ENCODE data around the gene KRTAP10-12. TPM values are rescaled to one million over a fixed set of nuclear protein-coding genes. Genes with fewer than 3 reads are reported as not detected.

The KRTAP10-12 gene
- total RNA-seq, 2 donors from 2014 or later = not detected

DNA sequence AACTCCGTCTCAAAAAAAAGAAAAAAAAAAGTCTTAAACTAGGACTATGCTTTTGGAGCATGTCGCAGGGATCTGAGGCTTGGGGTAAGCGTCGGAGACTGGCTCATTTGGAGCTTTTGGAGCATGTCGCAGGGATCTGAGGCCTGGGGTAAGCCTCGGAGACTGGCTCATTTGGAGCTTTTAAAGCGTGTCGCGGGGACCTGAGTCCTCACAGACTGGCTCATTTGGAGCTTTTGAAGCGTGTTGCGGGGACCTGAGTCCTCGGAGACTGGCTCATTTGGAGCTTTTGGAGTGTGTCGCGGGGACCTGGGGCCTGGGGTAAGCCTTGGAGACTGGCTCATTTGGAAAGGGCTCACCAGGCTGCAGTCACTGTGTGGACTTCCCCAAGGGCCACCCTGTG is 28.0 kb downstream of the KRTAP10-12 start:
- no peak for DNase-seq
- intact Hi-C loops (cut with DNase I) = no loop called here
- ATAC-seq = no peak

DNA sequence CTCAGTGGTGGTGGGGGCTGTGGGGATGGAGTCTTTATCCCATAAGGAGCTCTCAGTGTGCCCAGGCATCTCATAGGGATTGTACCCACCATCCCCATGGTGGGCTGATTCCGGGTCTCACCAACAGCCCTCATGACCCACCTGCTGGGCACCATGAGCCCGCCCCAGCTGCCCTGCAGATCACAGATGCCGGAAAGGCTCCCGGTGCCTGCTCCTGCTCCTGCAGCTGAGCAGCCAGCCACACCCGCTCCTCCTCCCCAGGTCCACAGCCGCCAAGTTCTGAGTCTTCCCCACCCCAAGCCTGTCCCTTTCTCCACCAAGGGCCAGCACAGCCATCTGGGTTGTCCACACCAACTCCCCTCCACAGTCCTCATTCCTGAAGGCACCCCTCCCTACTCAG is 29.9 kb downstream of the KRTAP10-12 start:
- intact Hi-C loops (cut with DNase I) = no loop called here
- ATAC-seq (no peak), DNase-seq (no peak)

DNA sequence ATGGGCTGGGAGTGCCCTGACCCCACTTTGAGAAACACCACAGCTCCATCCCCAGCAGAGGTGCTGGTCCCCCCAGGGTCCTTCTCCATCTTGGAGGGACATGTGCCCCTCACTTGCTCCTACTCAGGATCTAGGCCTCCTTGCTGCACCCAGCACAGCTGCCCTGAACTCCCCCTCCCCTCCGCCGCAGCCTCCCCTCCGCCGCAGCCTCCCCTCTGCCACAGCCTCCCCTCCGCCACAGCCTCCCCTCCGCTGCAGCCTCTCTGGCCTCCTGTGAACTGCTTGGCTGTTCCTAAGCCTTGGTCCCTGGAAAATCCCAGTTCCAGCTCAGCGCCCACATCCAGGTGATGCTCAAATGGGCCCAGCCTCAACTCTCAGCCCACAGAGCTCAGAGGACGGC is 30.3 kb downstream of the KRTAP10-12 start:
- no peak for DNase-seq
- intact Hi-C loops (cut with DNase I) = no loop called here
- no peak for ATAC-seq

DNA sequence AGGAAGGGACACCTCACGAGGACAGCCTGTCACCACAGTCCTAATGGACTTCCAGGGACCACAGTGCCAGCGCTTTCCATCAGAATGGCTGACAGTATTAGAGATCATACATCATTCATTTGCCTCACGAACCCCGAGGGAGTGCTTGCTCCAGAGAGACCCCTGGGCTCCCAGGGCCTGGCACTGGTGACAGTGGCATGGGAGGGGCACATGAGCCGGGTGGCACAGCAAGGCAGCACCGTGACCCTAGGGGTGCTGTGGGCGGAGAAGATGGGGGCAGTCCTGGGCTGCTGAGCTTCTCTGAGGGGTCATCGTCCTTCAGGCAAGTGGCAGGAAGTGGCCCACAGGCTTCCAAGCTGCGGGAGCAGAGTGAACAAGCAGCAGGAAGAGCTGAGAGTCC is 30.8 kb downstream of the KRTAP10-12 start:
- no peak for DNase-seq
- intact Hi-C loops (cut with DNase I) = no loop called here
- no peak for ATAC-seq

DNA sequence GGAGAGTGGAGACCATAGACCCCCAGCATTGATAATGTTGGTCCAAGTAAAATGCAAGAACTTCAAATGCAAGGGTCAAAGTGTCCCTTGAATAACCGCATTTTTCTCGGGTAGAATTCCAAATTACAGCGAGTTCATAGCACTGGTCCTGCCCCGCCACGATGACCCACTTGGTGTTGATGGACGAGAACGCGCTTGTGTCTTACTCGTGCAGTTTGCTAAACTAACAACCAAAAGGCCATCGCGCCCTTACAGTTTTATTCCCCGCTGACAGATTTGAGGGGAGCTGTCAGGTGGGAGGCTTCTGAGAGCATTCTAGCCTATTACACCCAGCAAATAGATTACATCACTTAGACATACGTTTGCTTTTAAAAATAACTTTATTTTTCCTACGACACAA is 31.7 kb downstream of the KRTAP10-12 start:
- intact Hi-C loops (cut with DNase I) = no loop called here
- DNase-seq (no peak), ATAC-seq (no peak)

DNA sequence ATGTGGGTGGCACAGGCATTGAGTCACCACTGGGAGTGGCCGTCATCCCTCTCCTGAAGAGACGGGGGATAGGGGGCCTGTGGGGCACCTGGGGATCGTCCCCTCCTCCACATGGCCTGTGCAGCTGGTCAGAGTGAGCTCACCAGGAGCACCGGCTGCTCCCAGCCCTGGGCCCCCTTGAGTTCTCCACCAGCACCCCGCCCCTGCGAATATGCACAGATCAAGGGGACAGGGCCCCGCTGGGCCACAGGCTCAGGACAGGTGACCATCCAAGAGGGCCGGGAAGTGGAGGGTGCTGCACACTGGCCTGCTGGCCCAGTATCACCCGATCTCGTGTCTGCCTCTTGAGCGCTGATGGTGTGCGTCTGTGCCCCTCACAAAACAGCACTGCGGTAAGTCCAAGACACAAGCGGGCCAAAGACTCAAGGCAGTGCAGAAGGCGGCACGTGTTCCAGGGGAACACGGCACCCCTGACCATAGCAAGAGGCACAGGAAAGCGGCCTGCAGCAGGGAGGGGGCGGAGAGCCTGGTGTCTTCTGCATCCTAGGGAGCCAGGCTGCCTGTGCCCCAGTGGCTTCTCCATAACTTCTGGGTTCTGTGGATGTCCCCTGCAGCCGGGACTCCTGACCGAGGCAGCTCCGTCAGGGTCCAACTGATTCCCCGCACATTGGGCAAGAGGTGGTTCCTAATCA is 32.5 kb downstream of the KRTAP10-12 start:
- intact Hi-C loops (cut with DNase I) = no loop called here
- ATAC-seq = no peak
- DNase-seq = no peak

DNA sequence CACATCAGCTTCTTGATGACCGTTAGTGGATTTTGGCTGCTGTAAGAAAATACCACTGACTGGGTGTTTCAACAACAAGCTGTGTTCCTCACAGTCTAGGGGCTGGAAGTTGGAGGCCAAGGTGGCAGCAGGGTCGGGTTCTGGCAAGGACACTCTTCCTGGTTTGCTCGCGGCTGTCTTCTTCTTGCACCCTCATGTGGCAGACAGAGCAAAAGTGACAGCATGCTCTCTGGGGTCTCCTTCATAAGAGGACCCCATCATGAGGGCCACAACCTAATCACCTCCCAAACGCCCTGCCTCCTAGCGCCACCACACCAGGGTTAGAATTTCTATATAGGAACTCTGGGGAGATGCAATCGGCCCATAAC is 33.0 kb downstream of the KRTAP10-12 start:
- DNase-seq (no peak), ATAC-seq (no peak)
- intact Hi-C loops (cut with DNase I) = no loop called here

DNA sequence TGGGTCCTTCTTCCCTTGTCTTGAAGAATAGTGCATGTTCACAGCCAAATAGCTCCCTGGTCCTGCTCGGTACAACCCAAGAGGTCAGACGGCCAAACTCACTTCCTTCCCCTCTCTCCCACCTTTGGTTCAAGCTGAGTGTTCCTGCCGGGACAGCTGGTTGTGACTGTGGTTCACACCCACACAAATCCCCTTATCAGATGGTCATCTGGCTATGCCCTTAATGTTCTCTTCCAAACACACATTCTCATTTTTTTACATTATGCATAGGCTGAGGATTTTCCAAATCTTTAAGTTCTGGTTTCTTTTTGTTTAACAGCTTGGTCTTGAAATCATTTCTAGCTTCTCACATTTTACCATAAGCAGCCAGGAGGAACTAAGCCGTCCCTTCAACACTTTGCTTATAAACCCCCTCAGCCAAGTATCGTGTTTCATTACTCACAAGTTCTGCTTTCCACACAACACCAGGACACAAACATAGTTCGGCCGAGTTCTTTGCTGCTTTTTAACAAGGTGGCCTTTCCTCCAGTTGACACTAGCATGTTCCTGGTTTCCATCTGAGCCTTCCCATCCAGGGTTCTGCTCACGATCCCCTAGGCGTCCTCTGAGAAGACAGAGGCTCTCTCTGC is 34.1 kb downstream of the KRTAP10-12 start:
- DNase-seq (no peak), ATAC-seq (no peak)
- intact Hi-C loops (cut with DNase I) = no loop called here

DNA sequence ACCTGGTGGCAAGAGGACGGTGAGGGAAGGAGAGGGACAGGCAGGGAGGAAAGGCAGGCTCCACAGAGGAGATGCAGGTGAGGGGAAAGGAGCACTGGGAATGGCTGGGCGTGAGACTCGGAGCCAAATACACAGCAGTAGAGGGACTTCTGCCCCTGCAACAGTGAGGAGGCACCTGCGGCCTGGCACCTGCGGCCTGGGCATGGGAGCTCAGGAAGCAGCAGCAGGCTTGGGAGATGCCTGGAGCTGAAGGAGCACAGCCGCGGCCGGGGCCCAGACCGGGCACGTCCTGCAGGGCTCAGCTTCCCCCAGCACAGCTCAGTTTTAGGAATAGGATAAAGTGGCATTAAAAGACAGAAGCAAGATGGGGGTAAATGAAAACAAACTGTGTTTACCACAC is 35.3 kb downstream of the KRTAP10-12 start:
- intact Hi-C loops (cut with DNase I) = no loop called here
- DNase-seq (no peak), ATAC-seq (no peak)

DNA sequence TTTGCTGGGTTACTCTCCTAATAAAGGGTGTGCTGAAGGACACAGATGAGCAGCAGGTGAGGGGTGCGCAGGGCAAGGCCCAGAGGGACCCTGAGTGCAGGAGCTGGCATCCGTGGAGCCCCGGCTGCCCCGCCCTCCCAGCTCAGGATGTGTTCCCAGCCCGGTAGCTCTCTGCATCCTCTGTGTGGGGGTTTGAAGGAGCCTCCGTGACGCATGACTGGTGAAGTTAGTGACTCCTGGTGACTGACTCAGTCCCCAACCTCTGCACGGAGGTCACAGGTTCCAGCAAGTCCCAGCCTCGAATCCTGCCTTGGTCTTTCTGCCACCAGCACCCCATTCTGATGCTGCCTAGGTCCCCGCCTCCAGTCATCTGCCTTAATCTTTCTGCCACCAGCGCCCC is 36.0 kb downstream of the KRTAP10-12 start:
- intact Hi-C loops (cut with DNase I) = no loop called here
- no peak for ATAC-seq
- no peak for DNase-seq

DNA sequence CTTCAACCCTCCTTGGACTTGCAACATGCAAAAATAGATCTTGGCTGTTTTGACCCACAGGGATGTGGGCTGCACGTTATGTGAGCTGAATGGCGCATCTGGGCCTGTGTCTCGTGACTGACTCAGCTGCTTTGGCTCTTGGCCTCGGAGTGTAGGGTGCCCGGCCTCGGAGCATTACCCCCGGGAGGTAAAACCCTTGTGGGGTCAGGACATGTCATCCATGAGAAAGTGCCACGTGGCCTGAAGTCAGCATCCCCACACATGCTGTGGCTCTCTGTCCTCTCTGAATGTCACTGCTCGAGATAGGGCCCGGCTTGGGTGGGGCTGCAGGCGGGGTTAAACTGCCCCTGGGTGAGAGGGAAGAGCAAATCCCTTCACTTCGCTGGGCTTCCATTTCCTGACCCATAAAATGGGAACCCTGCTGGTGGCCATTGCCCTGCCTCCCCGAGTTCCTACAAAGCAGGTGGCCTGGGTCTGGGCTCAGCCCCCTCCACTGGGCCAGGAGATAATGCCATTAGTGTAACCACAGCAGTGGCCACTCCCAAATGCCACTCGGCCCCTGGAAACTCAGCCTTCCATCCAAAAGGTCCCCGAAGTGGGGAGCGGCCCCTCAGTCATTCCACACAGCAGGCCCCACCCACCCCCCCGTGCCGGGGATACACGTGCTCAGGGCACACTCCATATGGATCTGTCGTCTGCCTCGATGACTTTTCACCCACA is 37.2 kb downstream of the KRTAP10-12 start:
- no peak for DNase-seq
- no peak for ATAC-seq
- intact Hi-C loops (cut with DNase I) = no loop called here

DNA sequence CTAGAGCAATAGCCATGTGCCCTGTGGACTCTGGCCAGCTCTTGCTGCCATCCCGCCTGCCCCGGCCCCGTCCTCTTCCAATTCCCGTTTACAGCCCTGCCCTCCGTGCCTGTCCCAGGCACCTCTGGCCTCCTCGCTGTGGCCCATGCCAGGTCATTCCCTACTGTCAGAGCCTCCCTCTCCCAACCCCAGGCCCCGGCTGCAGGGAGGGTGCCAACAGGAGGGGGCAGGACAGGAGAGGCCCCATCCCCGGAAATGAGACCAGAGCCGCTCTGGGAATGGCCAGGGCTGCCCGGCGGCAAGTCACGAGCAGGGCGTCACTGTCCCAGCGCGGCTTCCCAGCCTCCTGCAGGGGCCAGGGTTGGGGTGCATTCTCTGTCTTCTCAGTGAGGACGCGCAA is 37.9 kb downstream of the KRTAP10-12 start:
- intact Hi-C loops (cut with DNase I) = no loop called here
- ATAC-seq (no peak), DNase-seq (no peak)

DNA sequence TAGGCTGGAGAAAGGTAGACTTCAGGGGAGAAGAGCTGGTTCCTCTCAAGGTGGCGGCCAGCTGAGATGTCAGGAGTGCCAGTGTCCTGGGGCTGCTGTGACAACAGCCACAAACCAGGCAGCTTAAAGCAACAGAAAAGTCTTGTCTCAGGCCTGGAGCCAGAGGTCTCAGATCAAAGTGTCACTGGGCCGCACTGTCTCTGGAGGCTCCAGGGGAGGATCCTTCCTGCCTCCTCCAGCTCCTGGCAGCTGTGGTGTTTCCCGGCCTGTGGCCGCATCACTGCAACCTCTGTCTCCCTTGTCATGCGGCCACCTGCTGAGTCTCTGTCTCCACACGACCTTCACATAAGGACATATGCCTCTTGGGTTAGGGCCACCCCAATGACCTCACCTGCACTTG is 38.8 kb downstream of the KRTAP10-12 start:
- no peak for DNase-seq
- no peak for ATAC-seq
- intact Hi-C loops (cut with DNase I) = no loop called here

DNA sequence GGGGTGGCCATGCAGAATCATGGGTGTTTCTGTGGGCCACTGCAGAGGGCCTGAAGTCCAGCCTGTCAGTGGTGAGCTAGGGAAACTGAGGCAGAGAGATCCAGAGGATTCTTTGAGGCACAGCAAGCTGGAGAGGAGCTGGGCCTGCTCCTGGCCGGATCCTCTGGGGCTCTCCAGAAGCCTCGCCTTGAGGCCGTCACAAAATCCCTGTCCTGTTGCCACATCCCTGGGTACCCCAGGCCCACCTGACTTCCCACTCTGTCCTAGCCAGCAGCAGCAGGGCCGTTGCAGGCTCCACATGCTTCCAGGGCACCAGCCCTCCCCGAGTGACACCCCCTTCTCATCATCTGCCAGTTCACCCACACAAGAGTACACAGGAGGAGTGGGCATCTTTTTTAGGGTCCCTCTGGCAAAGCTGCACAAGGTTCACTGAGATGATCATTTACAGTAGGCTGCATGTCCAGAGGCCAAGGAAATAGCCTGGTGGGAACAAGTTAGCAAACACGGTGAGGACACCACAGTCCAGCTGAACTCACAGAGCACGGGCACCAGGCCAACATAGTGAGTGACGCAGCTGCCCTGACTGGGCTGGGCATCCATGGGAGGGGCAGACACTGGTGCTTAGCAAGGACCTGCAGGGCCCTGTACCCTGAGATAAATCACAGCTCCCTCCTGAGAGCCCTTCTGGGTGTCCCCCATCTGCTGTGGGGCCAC is 39.5 kb downstream of the KRTAP10-12 start:
- no peak for DNase-seq
- no peak for ATAC-seq
- intact Hi-C loops (cut with DNase I) = no loop called here

DNA sequence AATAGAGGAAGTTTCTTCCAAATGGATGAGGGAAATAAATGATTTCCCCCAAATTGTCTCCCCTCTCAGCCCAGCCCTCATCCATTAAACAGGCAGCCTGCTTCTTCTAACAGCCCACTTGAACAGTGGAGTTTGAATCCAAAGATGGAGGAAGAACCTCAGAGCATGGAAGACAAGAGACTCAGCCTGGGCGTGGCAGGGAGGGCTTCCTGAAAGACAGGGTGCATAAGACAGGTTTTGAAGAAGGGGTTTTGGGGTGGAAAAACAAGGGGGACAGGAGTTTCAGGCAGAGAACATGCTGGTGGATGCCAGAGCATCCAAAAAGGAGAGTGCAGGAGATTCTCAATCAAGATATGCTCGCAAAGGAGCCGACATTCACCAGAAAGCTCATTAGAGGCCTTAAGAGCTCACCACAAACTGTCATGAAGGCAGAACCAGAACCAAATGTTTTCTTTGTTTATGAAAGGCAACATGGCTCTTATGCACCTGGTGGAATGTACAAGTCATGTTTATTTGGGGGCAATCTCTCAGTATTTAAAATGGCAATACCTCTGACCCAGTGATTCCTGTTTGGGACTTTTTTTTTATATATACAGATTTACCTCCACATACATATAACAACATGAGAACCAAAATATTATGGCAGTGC is 40.9 kb downstream of the KRTAP10-12 start:
- intact Hi-C loops (cut with DNase I) = no loop called here
- ATAC-seq (no peak), DNase-seq (no peak)

DNA sequence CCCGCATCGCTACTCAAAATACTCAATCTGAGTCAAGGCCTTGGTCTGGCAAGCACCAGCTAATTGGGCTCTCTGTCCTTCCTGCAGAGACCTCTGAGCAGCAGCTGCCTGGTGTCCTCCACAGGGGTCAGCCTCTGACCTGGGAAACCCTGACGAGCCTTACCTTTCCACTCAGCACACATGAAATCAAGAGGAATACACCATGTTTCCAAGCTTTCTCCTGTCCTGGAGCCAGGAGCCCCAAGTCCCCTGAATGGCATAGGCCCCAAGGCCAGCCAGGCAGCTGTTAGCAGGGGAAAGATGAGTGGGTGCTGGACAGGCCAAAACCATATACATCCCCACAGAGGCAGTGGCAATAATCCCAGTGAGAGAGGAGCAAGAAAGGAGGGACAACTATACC is 41.6 kb downstream of the KRTAP10-12 start:
- DNase-seq = no peak
- intact Hi-C loops (cut with DNase I) = no loop called here
- no peak for ATAC-seq

DNA sequence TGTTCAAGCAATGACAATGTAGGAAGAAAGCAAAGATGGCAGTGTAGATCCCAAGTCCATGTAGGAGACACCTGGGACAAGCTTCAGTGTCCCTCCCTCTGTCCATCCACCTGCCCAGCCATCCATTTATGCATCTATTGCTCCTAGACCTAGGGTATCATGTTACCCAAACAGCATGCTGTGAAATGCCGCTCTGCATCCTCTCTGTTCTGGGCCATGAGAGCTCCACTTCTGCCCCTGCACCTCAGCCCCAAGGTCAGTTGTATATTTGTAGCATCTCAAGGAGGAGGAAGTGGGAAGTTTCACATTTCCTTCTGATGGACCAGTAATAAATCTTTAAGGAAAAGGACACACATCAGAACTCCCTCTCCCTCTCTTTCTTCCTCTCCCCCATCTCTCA is 42.3 kb downstream of the KRTAP10-12 start:
- ATAC-seq (no peak), DNase-seq (no peak)
- intact Hi-C loops (cut with DNase I) = no loop called here

DNA sequence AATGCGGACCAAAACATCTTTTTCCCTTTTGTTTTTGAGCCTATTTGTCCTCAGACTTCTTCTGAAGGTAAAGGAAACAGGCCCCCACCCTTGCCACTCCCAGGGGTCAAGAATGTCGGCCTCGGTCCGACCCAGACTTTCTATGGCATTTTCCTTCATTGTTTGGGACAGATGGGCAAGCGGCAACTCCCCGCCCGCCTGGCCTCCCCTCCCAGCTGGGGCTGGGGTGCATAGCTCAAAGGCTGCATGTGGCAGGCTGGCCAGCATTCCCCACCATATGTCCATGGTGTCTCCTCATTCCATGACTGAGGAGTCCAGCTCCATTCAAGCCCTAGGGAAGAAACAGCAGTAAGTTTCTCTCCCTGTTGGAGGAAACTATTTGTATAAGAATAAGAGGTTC is 43.8 kb downstream of the KRTAP10-12 start:
- ATAC-seq (no peak), DNase-seq (no peak)
- intact Hi-C loops (cut with DNase I) = loop anchor here in 1 of 2 donors (5.0 kb wide), 1 partner anchor 228 kb away; no protein-coding TSS in a partner anchor

DNA sequence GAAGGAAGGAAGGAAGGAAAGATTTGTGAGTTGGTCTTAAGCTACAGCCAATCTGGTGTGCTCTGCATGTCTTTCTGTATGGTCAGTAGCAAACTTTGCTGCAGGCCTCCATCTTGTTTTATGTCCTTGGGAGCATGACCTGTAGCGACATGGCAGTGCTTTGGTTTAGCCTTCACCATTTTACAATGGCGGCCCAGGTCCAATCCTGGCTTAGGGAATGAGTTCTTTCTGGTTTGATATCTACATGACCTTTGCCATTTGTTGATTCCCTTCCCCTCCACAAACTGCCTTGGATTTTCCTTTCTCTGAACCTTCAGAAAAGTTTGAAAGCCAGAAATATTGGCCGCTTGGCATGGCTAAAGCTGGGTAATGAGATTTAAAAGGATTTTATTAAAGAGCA is 44.9 kb downstream of the KRTAP10-12 start:
- DNase-seq = no peak
- intact Hi-C loops (cut with DNase I) = loop anchor here in 1 of 2 donors (5.0 kb wide), 1 partner anchor 230 kb away; no protein-coding TSS in a partner anchor
- ATAC-seq = no peak

All from left cardiac atrium (tissue), 4 donors.